MG63 (cell line): ENCODE results near the gene MCTP1. TPM values are rescaled to one million over a fixed set of nuclear protein-coding genes. Genes with fewer than 3 reads are reported as not detected.
"Not testable (repeated sequence)": the region's sequence is repeated elsewhere in the genome, so short reads cannot be mapped to it uniquely, and the experiment has no call there.

Experiments
- DNase-seq: peaks from one replicate; pipeline ENCODE4 v3.0.0-alpha.2; 2020
- H3K27me3 ChIP-seq: fragments of 250-450 bp; sonication (Bioruptor Pico); 2 replicates; pipeline ENCODE4 v1.5.1; 2020; ENCODE audit warnings: mild to moderate bottlenecking, moderate library complexity
- H3K36me3 ChIP-seq: fragments of 250-450 bp; sonication (Bioruptor Pico); 2 replicates; pipeline ENCODE4 v1.5.1; 2020; ENCODE audit warnings: mild to moderate bottlenecking, moderate library complexity
- H3K4me3 ChIP-seq: fragments of 250-450 bp; sonication (Bioruptor Pico); 2 replicates; pipeline ENCODE4 v1.5.1; 2020; ENCODE audit warnings: mild to moderate bottlenecking, moderate library complexity
- H3K9me3 ChIP-seq: fragments of 250-450 bp; sonication (Bioruptor Pico); 2 replicates; pipeline ENCODE4 v1.5.1; 2020; ENCODE audit warnings: mild to moderate bottlenecking, moderate library complexity
- total RNA-seq: library from RNA; depleted of rRNA; stranded (reverse); fragments of >200 nt; shearing (Covaris generic); gene quantifications from 2 replicates; pipeline ENCODE4 v1.2.3, GENCODE V29; 2014; ENCODE audit warnings: low replicate concordance

The MCTP1 gene
- total RNA-seq, 1 experiment from 2014 or later = 3.1 TPM

DNA sequence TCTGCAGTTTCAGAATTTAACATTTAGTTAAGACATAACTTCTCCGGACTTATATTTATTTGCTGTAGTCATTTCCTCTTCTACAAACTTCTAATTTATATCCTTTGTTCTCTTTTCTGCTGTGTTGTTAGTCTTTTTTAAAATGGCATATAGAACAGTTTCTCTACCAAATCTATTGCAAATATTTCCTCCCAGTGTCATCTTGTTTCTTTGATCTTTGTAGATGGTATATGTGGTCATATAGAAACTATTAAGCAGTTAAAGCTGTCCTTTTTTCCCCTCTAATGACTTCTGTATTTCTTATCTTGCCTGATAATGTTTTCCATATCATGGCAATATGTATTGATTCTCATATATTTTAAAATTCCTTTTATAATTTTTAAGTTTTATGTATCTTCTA is 264.5 kb downstream of the MCTP1 start:
- no peak overlapping the region for H3K4me3 ChIP-seq

DNA sequence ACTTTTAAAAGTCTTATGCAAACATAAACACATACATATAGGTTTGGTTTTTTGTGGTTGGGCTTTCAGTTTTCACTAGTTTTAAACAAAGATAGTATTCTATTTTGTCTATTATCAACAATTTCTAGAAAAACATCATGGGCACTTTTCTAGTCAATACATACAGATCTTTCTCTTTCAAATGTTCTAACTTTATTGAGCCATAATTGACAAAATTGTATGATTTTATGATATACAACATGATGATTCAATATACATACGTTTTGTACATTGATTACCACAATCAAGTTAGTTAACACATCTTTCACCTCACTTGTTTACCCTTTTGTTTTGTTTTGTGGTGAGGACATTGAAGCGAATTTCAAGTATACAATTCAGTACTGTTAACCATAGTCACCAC is 265.9 kb downstream of the MCTP1 start:
- H3K36me3 ChIP-seq = no peaks in the 10 kb centered on the region
- no peaks in the 10 kb centered on the region; the same call in 1 of the 2 replicates for H3K27me3 ChIP-seq
- no peaks in the 10 kb centered on the region for H3K9me3 ChIP-seq
- H3K4me3 ChIP-seq = no peak overlapping the region
- no peak for DNase-seq

More for the DNA sequence above, 264.5 kb downstream of the MCTP1 start:
- H3K36me3 ChIP-seq = no peaks in the 10 kb centered on the region
- DNase-seq = no peak
- no peaks in the 10 kb centered on the region for H3K9me3 ChIP-seq
- H3K27me3 ChIP-seq = no peaks in the 10 kb centered on the region; the same call in 1 of the 2 replicates

DNA sequence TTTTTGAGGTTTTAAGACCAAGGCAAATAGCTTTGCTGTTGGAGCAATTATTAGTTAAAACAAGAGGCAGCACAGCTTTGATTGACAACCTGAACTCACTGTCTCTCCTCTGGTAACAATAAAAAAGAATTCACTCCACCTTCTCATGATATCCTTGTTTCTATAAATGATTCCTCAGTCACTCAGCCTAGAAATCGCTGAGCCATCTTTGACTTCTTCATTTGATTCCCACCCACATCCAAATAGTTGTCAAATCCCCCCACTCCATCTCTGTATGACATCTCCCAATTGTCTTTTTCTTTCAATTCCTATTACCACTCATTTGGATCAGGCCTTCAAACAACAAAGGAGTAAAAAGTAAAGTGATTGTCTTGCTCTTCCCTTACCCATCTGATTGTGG is 266.4 kb downstream of the MCTP1 start:
- H3K36me3 ChIP-seq = no peaks in the 10 kb centered on the region

DNA sequence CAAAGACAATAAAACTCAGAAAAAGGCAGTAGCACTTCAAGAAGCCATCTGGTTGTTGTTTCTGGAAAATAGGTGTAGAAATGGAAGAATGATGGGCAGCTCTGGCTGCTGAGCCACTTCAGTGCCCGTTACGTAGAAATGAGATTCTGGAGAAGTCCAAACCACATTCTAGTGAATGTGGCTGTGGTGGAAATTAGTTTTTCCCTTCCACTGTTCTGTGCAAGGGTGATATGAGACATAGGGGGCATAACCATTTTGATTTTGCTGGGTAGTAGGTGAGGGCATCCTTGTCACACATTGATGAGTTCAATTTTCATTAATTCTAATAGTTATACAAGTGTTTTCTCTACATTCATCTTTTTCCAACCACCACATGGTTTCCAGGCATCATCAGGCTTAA is 275.1 kb downstream of the MCTP1 start:
- Histone ChIP-seq H3K27me3 (no peaks in the 10 kb centered on the region), H3K4me3 (no peak overlapping the region)
- DNase-seq = no peak

More for the DNA sequence above, 266.4 kb downstream of the MCTP1 start:
- H3K27me3 ChIP-seq = no peaks in the 10 kb centered on the region; the same call in 1 of the 2 replicates
- no peaks in the 10 kb centered on the region for H3K9me3 ChIP-seq
- no peak overlapping the region for H3K4me3 ChIP-seq
- no peak for DNase-seq

DNA sequence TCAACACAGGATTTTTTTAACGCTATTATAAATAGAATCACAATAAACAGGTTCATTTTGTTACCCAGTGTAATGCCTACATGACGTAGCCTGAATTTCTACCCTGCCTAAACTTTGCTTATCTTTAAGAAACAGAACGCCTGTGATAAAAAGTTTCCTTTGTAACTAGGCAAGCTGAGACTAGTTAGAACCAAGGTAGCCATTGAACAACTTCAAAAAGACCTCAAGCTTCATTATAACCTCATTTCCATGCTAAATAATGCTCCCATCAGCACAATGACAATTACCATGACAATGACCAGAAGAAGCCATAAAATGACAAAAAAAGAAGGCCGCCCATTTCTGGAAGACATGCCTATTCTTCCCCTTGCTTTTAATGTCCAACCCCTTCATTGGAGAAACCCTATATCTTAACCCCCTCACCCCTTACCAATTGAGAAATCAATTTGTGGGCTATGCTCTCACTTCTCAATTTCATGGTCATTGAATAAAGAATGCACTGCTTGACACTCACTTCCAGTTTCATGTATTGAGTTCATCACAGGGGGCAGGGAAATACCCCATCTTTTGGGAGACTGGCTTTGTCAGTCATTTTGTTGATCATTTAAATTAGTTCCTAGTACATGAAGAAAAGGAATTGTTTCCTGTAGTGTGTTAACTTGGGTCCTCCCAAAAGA is 276.8 kb downstream of the MCTP1 start:
- H3K36me3 ChIP-seq = no peaks in the 10 kb centered on the region
- no peaks in the 10 kb centered on the region for H3K27me3 ChIP-seq
- no peak overlapping the region for H3K4me3 ChIP-seq
- DNase-seq = no peak
- no peaks in the 10 kb centered on the region for H3K9me3 ChIP-seq

More for the DNA sequence above, 275.1 kb downstream of the MCTP1 start:
- H3K9me3 ChIP-seq = no peaks in the 10 kb centered on the region
- no peaks in the 10 kb centered on the region for H3K36me3 ChIP-seq

DNA sequence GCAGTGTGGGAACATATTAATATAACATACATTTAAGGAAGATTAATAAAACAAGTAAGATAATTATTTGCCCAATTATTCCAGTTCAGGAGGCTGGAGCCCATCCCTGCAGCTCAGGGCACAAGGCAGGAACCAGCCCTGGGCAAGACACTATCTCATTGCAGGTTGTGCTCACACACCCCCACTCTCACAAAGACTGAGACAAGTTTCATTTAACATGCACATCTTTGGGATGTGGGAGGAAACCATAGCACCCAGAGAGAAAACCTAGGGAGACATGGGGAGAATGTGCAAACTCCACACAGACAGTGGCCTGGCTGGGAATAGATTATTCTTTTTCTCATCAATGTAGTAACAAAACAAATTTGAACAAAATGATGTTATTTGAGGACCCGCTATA is 279.1 kb downstream of the MCTP1 start:
- no peak for DNase-seq
- Histone ChIP-seq H3K36me3 (no peaks in the 10 kb centered on the region), H3K27me3 (no peaks in the 10 kb centered on the region), H3K9me3 (no peaks in the 10 kb centered on the region), H3K4me3 (no peak overlapping the region)

DNA sequence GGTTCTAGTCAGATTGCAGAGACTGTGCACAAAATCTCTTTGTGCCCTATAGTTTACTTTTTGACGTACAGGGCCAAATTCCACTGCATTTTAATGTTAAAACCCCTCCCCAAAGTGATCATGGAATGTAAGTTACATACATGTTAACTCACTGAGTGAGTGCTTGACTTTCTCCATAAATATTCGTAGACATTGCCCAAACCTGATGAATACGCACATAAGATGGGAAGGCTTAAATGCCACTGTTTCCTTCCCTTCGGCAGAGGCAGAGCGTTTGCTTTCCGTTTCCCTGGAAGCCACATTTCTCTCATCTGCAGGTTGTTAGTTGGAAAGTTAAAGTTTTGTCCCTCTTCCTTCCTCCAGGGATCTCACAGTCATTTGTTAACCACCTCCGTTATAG is 286.2 kb downstream of the MCTP1 start:
- Histone ChIP-seq H3K9me3 (no peaks in the 10 kb centered on the region), H3K4me3 (no peak overlapping the region), H3K27me3 (no peaks in the 10 kb centered on the region), H3K36me3 (no peaks in the 10 kb centered on the region)
- no peak for DNase-seq

DNA sequence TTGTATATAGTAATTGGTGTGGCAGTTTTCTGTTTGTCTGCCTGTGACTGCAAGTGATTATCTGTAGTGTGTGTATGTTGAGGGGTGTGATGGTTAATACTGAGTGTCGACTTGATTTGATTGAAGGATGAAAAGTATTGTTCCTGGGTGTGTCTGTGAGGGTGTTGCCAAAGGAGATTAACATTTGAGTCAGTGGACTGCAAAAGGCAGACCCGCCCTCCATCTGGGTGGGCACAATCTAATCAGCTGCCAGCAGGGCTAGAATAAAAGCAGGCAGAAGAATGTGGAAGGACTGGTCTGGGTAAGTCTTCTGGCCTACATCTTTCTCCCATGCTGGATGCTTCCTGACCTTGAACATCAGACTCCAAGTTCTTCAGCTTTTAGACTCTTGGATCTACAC is 290.4 kb downstream of the MCTP1 start:
- H3K4me3 ChIP-seq, H3K9me3 ChIP-seq, H3K27me3 ChIP-seq, DNase-seq, H3K36me3 ChIP-seq: not testable (repeated sequence)

DNA sequence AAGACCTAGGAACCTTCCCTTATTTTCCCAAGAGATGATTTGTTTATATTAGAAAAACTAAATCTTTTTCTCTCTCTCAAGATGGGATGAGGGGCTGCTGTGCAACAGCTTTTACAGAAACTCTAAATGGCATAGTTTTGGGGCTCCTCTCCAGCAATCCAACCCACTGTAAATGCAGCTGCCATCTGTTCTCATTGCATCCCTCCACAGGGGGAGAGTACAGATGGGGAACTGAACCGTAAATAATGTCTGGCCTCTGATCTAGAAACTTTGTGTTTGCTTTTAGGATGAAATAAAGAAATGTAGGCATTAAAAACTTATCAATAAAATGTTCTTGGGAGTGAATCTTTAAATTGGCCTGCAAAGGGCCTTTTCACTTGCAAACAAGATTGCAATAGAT is 291.4 kb downstream of the MCTP1 start:
- Histone ChIP-seq H3K27me3 (no peaks in the 10 kb centered on the region), H3K36me3 (no peaks in the 10 kb centered on the region), H3K9me3 (no peaks in the 10 kb centered on the region), H3K4me3 (no peak overlapping the region)
- no peak for DNase-seq

DNA sequence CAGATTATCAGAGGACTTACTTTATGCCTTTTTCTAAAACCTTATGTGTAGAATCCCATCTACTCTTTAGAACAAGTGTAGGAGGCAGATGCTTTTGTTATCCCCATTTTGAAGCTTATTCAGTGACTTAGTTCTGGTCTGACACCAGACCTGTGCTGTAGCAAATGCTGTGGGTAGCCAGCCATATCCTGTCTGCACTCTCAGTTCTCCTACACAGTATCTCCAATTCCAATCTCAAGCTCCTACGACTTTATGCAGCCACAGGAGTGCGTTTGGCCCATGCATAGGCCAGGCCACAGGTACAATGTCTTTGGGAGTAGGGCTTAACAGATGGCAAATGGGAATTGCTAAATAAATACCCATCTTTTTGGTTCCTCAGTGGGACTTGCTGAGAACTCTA is 292.6 kb downstream of the MCTP1 start:
- Histone ChIP-seq H3K9me3 (no peaks in the 10 kb centered on the region), H3K36me3 (no peaks in the 10 kb centered on the region), H3K4me3 (no peak overlapping the region), H3K27me3 (no peaks in the 10 kb centered on the region)
- no peak for DNase-seq

DNA sequence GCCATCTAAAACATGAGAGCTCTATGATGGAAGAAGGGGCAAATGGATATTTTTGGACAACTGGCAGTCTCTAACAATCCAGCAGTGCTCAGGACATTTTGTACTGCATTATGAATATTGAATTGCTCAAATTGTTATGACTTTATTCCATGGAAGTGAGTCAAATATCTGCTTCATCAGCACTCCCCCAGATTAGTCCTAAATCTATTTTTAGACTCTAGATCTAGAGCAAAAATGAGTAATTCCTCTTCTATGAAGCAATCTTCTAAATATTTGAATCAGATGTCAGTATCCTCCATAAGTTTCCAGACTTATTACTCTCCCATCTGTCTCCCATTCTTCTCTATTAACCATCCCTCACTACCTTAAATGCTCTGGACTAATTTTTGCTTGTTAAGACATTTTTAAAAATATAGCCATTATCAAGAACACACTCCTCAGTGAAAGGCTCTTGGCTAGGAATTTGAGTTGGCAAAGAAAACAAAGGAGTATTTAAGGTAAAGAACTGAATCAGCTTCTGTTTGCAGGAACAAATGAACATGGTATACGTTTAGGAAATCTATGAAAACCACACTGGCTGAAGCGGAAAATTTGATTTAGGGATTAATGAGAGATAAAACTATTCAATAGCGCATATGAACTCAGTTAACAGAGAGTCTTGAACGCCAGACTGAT is 300.9 kb downstream of the MCTP1 start:
- no peak for DNase-seq
- H3K27me3 ChIP-seq = no peaks in the 10 kb centered on the region

DNA sequence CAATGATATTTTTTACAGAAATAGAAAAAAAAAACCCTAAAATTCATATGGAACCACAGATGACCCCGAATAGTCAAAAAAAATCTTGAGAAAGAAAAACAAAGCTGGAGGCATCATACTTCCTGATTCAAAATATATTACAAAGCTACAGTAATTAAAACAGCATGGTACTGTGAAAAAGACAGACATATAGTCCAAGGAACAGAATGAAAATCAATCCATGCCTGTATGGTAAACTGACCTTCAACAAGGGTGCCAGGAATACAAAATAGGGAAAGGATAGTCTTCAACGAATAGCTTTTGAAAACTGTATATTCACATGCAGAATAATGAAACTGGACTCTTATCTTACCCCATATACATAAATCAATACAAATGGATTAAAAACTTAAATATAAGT is 307.5 kb downstream of the MCTP1 start:
- H3K27me3 ChIP-seq = no peaks in the 10 kb centered on the region
- H3K4me3 ChIP-seq = no peak overlapping the region
- DNase-seq = no peak
- H3K9me3 ChIP-seq = peaks cover 9% of the 10 kb centered on the region
- H3K36me3 ChIP-seq = no peaks in the 10 kb centered on the region

More for the DNA sequence above, 300.9 kb downstream of the MCTP1 start:
- Histone ChIP-seq H3K4me3 (no peak overlapping the region), H3K36me3 (no peaks in the 10 kb centered on the region), H3K9me3 (no peaks in the 10 kb centered on the region)

DNA sequence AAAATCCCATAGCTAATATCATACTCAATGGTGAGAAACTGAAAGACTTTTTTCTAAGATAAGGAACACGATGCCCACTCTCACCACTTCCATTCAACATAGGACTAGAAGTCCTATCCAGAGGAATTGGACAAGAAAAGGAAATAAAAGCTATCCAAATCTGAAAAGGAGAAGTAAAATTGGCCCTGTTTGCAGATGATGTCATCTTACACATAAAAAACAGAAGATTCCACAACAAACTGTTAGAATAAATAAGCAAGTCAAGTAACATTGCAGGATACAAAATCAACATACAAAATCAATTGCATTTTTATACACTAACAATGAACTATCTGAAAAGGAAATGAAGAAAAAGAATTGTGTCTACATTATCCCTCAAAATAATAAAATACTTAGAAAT is 308.0 kb downstream of the MCTP1 start:
- DNase-seq = no peak
- no peak overlapping the region for H3K4me3 ChIP-seq
- peaks cover 9% of the 10 kb centered on the region for H3K9me3 ChIP-seq
- H3K36me3 ChIP-seq = no peaks in the 10 kb centered on the region
- H3K27me3 ChIP-seq = no peaks in the 10 kb centered on the region

DNA sequence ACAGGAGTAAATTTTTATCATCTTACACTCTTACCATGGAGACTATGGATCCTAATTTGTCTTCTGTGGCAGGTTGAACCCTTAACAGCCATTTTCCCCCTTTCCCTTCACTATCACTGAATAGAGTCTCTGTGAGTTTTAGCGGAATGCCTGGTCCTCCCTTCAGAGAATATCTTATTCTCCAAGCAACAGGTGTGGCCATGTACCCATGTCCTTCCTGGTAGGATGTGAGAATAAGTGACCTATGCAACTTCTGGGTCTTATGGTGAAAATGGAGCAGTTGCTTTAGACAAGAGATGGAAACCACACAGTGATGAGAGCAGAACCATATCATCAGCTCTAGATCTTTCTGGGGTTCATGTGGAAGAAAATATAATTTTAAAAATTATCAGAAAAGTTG is 312.6 kb downstream of the MCTP1 start:
- DNase-seq = no peak

DNA sequence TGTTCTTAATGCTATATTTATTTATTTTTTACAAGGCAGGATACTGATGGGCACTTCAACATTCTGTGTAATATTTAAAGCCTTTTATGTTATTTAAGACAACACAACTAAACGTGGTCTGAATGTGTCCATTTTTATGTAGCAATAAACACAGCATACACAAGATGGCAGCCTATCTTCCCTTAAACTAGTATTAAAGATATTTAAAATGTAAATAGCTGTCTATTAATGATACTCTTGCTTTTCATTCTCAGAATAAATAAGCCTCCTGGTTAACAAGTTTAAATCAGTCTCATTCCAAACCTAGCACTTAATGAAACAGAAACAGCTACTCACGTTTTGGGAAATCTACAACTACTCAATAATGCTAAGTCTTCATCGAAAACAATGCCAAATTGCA is 315.7 kb downstream of the MCTP1 start:
- Histone ChIP-seq H3K27me3 (no peaks in the 10 kb centered on the region), H3K4me3 (no peak overlapping the region), H3K36me3 (no peaks in the 10 kb centered on the region), H3K9me3 (no peaks in the 10 kb centered on the region)
- DNase-seq = no peak

More for the DNA sequence above, 312.6 kb downstream of the MCTP1 start:
- no peaks in the 10 kb centered on the region for H3K27me3 ChIP-seq
- H3K4me3 ChIP-seq = no peak overlapping the region
- H3K9me3 ChIP-seq = peaks cover under 1% of the 10 kb centered on the region
- no peaks in the 10 kb centered on the region for H3K36me3 ChIP-seq

DNA sequence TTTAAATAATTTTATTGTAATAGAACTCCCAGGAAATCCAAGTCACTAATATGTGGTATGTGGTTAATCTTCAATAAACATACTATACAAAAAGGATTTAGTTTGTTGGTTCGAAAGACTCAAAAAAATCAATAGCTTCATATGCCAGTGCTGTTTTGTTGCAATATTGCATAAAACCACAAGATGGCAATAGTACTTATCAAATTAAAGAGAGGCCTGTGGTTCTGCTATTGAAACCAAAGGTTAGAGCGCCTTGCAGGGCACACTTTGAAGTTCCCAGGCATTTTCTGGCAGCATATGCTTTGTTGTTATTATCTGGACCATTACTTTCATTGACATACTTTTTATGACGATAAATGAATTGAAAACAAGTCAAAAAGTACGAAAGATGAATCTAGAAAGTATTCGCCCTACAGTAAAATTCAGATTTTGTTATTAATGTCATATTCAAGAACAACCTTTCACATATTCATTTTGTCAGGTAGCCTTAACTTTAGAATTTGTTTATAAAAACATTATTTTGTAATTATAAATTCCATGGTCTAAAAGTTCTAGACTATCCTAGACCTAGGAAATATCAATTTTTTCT is 316.3 kb downstream of the MCTP1 start:
- H3K36me3 ChIP-seq = no peaks in the 10 kb centered on the region
- H3K27me3 ChIP-seq = no peaks in the 10 kb centered on the region
- H3K9me3 ChIP-seq = no peaks in the 10 kb centered on the region
- DNase-seq = peak; percentile 7
- no peak overlapping the region for H3K4me3 ChIP-seq

DNA sequence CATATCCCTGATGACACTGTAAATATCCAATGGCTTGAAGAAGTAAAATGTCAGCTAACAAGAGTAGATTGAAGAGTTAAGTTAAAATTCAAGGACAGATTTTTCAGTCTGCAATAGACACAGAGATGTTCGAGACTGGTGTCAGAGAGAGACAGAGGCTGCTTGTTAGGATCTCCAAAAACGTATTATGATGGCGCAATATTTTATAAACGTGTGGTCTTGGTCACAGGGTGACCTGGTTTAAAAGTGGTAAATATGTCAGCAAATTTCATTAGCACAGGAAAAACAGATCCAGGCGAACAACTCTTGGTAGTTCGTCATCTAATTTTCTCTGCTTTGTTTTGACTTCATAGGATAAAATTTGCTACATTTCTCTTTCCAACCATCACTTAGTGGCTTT is 317.4 kb downstream of the MCTP1 start:
- H3K27me3 ChIP-seq = no peaks in the 10 kb centered on the region
- H3K4me3 ChIP-seq = no peak overlapping the region
- no peaks in the 10 kb centered on the region for H3K9me3 ChIP-seq
- no peaks in the 10 kb centered on the region for H3K36me3 ChIP-seq
- DNase-seq = no peak

DNA sequence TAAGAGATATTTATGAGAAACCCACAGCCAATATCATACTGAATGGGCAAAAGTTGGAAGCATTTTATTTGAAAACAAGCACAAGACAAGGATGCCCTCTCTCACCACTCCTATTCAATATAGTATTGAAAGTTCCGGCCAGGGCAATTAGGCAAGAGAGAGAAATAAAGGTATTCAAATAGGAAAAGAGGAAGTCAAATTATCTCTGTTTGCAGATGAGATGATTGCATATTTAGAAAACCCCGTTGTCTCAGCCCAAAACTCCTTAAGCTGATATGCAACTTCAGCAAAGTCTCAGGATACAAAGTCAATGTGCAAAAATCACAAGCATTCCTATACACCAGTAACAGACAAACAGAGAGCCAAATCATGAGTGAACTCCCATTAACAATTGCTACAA is 325.6 kb downstream of the MCTP1 start:
- DNase-seq, H3K27me3 ChIP-seq, H3K36me3 ChIP-seq, H3K4me3 ChIP-seq, H3K9me3 ChIP-seq: not testable (repeated sequence)
